Measurements from ENCODE around the gene FBP1.
A peak's percentile ranks its signal among the peaks of the same experiment; 100 is the strongest.
"Not testable (repeated sequence)": the region's sequence is repeated elsewhere in the genome, so short reads cannot be mapped to it uniquely, and the experiment has no call there.

Gene FBP1

GRCh38 chr9:94613003-94613402 is 26.3 kb downstream of the FBP1 start:
- no peak for DNase-seq (ENCODE audit: low read depth in 2 of 2)

GRCh38 chr9:94612071-94612470 is 27.2 kb downstream of the FBP1 start:
- DNase-seq (ENCODE audit: low read depth in 2 of 2) = no peak

GRCh38 chr9:94611638-94612068 is 27.7 kb downstream of the FBP1 start:
- DNase-seq (ENCODE audit: low read depth in 2 of 2) = peak in 1 of 2 donors; percentile 2

GRCh38 chr9:94610181-94610606 is 29.1 kb downstream of the FBP1 start:
- no peak for DNase-seq (ENCODE audit: low read depth in 2 of 2)

- DNase-seq (ENCODE audit: low read depth in 2 of 2) = no peak
Observed at GRCh38 chr9:94607423-94607691, 32.0 kb downstream of the FBP1 start.

- no peak for DNase-seq (ENCODE audit: low read depth in 2 of 2)
Observed at GRCh38 chr9:94606646-94607422, 32.5 kb downstream of the FBP1 start.

- peak; percentile 11 to 45 for DNase-seq (ENCODE audit: low read depth in 2 of 2)
Observed at GRCh38 chr9:94603259-94604160, 35.8 kb downstream of the FBP1 start.

- no peak for DNase-seq (ENCODE audit: low read depth in 2 of 2)
Observed at GRCh38 chr9:94602666-94603065, 36.7 kb downstream of the FBP1 start.

GRCh38 chr9:94600715-94601114 is 38.6 kb downstream of the FBP1 start:
- no peak for DNase-seq (ENCODE audit: low read depth in 2 of 2)

GRCh38 chr9:94600258-94600657 is 39.1 kb downstream of the FBP1 start:
- DNase-seq (ENCODE audit: low read depth in 2 of 2) = no peak

GRCh38 chr9:94599102-94599501 is 40.2 kb downstream of the FBP1 start:
- DNase-seq (ENCODE audit: low read depth in 2 of 2) = no peak

GRCh38 chr9:94593459-94594345 is 45.6 kb downstream of the FBP1 start, which contains the start of gene FBP2:
Gene FBP2 (minus strand): TSS chr9:94593824. CDS start chr9:94593726, 98 bp downstream.
- no peak for DNase-seq (ENCODE audit: low read depth in 2 of 2)

GRCh38 chr9:94592683-94593082 is 46.6 kb downstream of the FBP1 start:
- not testable (repeated sequence) for DNase-seq (ENCODE audit: low read depth in 2 of 2)

GRCh38 chr9:94591876-94592275 is 47.4 kb downstream of the FBP1 start:
- no peak for DNase-seq (ENCODE audit: low read depth in 2 of 2)

- DNase-seq (ENCODE audit: low read depth in 2 of 2) = not testable (repeated sequence)
Observed at GRCh38 chr9:94591046-94591545, 48.2 kb downstream of the FBP1 start.

GRCh38 chr9:94588681-94589080 is 50.6 kb downstream of the FBP1 start:
- no peak for DNase-seq (ENCODE audit: low read depth in 2 of 2)

- DNase-seq (ENCODE audit: low read depth in 2 of 2) = no peak
Observed at GRCh38 chr9:94586814-94587213, 52.5 kb downstream of the FBP1 start.

GRCh38 chr9:94586316-94586715 is 53.0 kb downstream of the FBP1 start:
- no peak for DNase-seq (ENCODE audit: low read depth in 2 of 2)

- no peak for DNase-seq (ENCODE audit: low read depth in 2 of 2)
Observed at GRCh38 chr9:94584555-94584954, 54.8 kb downstream of the FBP1 start.

- no peak for DNase-seq (ENCODE audit: low read depth in 2 of 2)
Observed at GRCh38 chr9:94581728-94582127, 57.6 kb downstream of the FBP1 start.

GRCh38 chr9:94577571-94577970 is 61.7 kb downstream of the FBP1 start:
- DNase-seq (ENCODE audit: low read depth in 2 of 2) = no peak

- no peak for DNase-seq (ENCODE audit: low read depth in 2 of 2)
Observed at GRCh38 chr9:94577036-94577435, 62.3 kb downstream of the FBP1 start.
